LoVo (cell line): ENCODE results near the gene NPFFR2.
"Not testable (repeated sequence)": the region's sequence is repeated elsewhere in the genome, so short reads cannot be mapped to it uniquely, and the experiment has no call there.

Source experiments
- DNase-seq: peaks from one replicate; pipeline ENCODE4 v3.0.0-alpha.2; 2016; ENCODE audit warnings: low spot score

NPFFR2 gene

GRCh38 chr4:72031868-72032608, at the start of gene NPFFR2:
TSS of gene NPFFR2 (plus strand) at chr4:72032000. CDS start at chr4:72128592, 96,592 bp downstream.
- no peak for DNase-seq

GRCh38 chr4:71992571-71993312, 39.1 kb upstream of the NPFFR2 start:
- DNase-seq, result no peak

GRCh38 chr4:71994559-71994958, 37.2 kb upstream of the NPFFR2 start:
- no peak for DNase-seq

- DNase-seq, result no peak
Measured at GRCh38 chr4:71995297-71995696, 36.5 kb upstream of the NPFFR2 start.

- DNase-seq, result no peak
Measured at GRCh38 chr4:72006586-72006985, 25.2 kb upstream of the NPFFR2 start.

- no peak for DNase-seq
Measured at GRCh38 chr4:72011906-72012305, 19.9 kb upstream of the NPFFR2 start.

- DNase-seq, result no peak
Measured at GRCh38 chr4:72016011-72016410, 15.8 kb upstream of the NPFFR2 start.

- no peak for DNase-seq
Measured at GRCh38 chr4:72019688-72020087, 12.1 kb upstream of the NPFFR2 start.

- no peak for DNase-seq
Measured at GRCh38 chr4:72022553-72022952, 9.2 kb upstream of the NPFFR2 start.

- DNase-seq, result no peak
Measured at GRCh38 chr4:72055566-72055965, 23.8 kb downstream of the NPFFR2 start.

- no peak for DNase-seq
Measured at GRCh38 chr4:72063726-72064125, 31.9 kb downstream of the NPFFR2 start.

- no peak for DNase-seq
Measured at GRCh38 chr4:72067051-72067450, 35.3 kb downstream of the NPFFR2 start.

- no peak for DNase-seq
Measured at GRCh38 chr4:72073816-72074215, 42.0 kb downstream of the NPFFR2 start.

- no peak for DNase-seq
Measured at GRCh38 chr4:72076562-72076961, 44.8 kb downstream of the NPFFR2 start.

- no peak for DNase-seq
Measured at GRCh38 chr4:72077346-72077745, 45.5 kb downstream of the NPFFR2 start.

- DNase-seq, result no peak
Measured at GRCh38 chr4:72084587-72085011, 52.8 kb downstream of the NPFFR2 start.

- not testable (repeated sequence) for DNase-seq
Measured at GRCh38 chr4:72090606-72091005, 58.8 kb downstream of the NPFFR2 start.

GRCh38 chr4:72094059-72094797, 62.4 kb downstream of the NPFFR2 start:
- DNase-seq, result no peak

GRCh38 chr4:72107456-72107855, 75.7 kb downstream of the NPFFR2 start:
- no peak for DNase-seq

- DNase-seq, result no peak
Measured at GRCh38 chr4:72109364-72109763, 77.6 kb downstream of the NPFFR2 start.

- DNase-seq, result no peak
Measured at GRCh38 chr4:72109959-72110497, 78.2 kb downstream of the NPFFR2 start.

GRCh38 chr4:72110886-72111285, 79.1 kb downstream of the NPFFR2 start:
- DNase-seq, result no peak
